Frontal cortex (tissue), 4 donors: ENCODE results near the gene HOXC13. TPM values are rescaled to one million over a fixed set of nuclear protein-coding genes. Genes with fewer than 3 reads are reported as not detected.

Experiments used
- DNase-seq, 2 donors: peaks; one replicate each; pipeline ENCODE4 v3.0.0; 2012; ENCODE audit warnings: low spot score in 2 of 2
- FAIRE-seq: peaks from 2 replicates; lab custom pipeline; 2012; peaks lifted over from hg19 to GRCh38; lab: Jason Lieb, UNC
- total RNA-seq: library from RNA; depleted of rRNA; stranded (reverse); fragments of >200 nt; gene quantifications from one replicate; pipeline ENCODE4 v1.2.3, GENCODE V29; 2014
- donor health status: control.
- donor health status: control.
- donor health status: control.

Gene HOXC13
- total RNA-seq, 1 donor from 2014 or later: not detected

GRCh38 chr12:53977596-53978445 is 39.2 kb downstream of the HOXC13 start:
- DNase-seq (no peak), FAIRE-seq (no peak)

- DNase-seq (no peak), FAIRE-seq (no peak)
Observed at GRCh38 chr12:53978477-53979356, 40.1 kb downstream of the HOXC13 start.

GRCh38 chr12:53980104-53980801 is 41.6 kb downstream of the HOXC13 start:
- DNase-seq: no peak
- no peak for FAIRE-seq

GRCh38 chr12:53980802-53981496 is 42.3 kb downstream of the HOXC13 start:
- no peak for DNase-seq
- no peak for FAIRE-seq

GRCh38 chr12:53981634-53982565 is 43.3 kb downstream of the HOXC13 start:
- no peak for FAIRE-seq
- DNase-seq: no peak

GRCh38 chr12:53982648-53983567 is 44.3 kb downstream of the HOXC13 start:
- FAIRE-seq (no peak), DNase-seq (no peak)

GRCh38 chr12:53983568-53983949 is 44.9 kb downstream of the HOXC13 start:
- no peak for FAIRE-seq
- no peak for DNase-seq

GRCh38 chr12:53983950-53984572 is 45.4 kb downstream of the HOXC13 start:
- no peak for FAIRE-seq
- no peak for DNase-seq

GRCh38 chr12:53984901-53985691 is 46.5 kb downstream of the HOXC13 start, which contains the start of gene HOXC10:
HOXC10 (plus strand) TSS chr12:53985146; CDS start chr12:53985260, 114 bp downstream.
- FAIRE-seq (no peak), DNase-seq (peak; percentile 70 to 73)

- no peak for FAIRE-seq
- no peak for DNase-seq
Observed at GRCh38 chr12:53985692-53985993, 47.0 kb downstream of the HOXC13 start.

GRCh38 chr12:53985994-53986685 is 47.5 kb downstream of the HOXC13 start:
- DNase-seq: no peak
- no peak for FAIRE-seq

GRCh38 chr12:53986686-53987483 is 48.3 kb downstream of the HOXC13 start:
- no peak for FAIRE-seq
- no peak for DNase-seq

GRCh38 chr12:53987787-53988230 is 49.2 kb downstream of the HOXC13 start:
- DNase-seq (no peak), FAIRE-seq (no peak)

GRCh38 chr12:53988541-53989226 is 50.1 kb downstream of the HOXC13 start:
- FAIRE-seq: no peak

More at GRCh38 chr12:53988541-53989226, 50.1 kb downstream of the HOXC13 start:
- DNase-seq: no peak
